ENCODE data around the gene RIOK2. TPM values are rescaled to one million over a fixed set of nuclear protein-coding genes. Genes with fewer than 3 reads are reported as not detected.

Gene RIOK2
- total and polyA plus RNA-seq, 2 of the 8 experiments (the other 6 are each of a cell fraction or from before 2014, with no cell fraction given) = 5.4 to 35.0 TPM

GRCh38 chr5:97141539-97141938 is 41.5 kb downstream of the RIOK2 start (continued):
- TF ChIP-seq CHD7 (IDR thresholded peaks at IDR 0.05; ENCODE audit: insufficient replicate concordance, low read length) (no peak), CEBPB (IDR thresholded peaks at IDR 0.05; ENCODE audit: low read depth, low read length) (no peak), YY1 (IDR thresholded peaks at IDR 0.05; ENCODE audit: low read depth, low read length) (no peak), MAFK (IDR thresholded peaks at IDR 0.05; ENCODE audit: low read depth, low read length) (no peak), SP1 (IDR thresholded peaks at IDR 0.05; ENCODE audit: low read depth, low read length) (no peak), USF2 (IDR thresholded peaks at IDR 0.05; ENCODE audit: low read length) (no peak), ATF2 (IDR thresholded peaks at IDR 0.05; ENCODE audit: low read length) (no peak), NANOG (IDR thresholded peaks at IDR 0.05; ENCODE audit: insufficient read depth, low read depth, low read length, poor library complexity, severe bottlenecking) (no peak), ZNF274 (IDR thresholded peaks at IDR 0.05; ENCODE audit: borderline replicate concordance, extremely low read depth, low read length) (no peak)
